ENCODE results near the gene GREM2.

- TF ChIP-seq CTCF (IDR thresholded peaks at IDR 0.05 in 8 of 11, conservative IDR thresholded peaks at IDR 0.05 in 3 of 11) (no peak), POLR2A (IDR thresholded peaks at IDR 0.05) (no peak)
These were observed 40.6 kb upstream of the GREM2 start for GRCh38 chr1:240652549-240652948.
